Nephron (organoid): ENCODE results near the gene EDA.

Source experiments
- H3K27ac Mint-ChIP-seq, 3 experiments: 2 replicates each; pipeline ENCODE4 v1.8.0; 2020; ENCODE audit warnings: mixed read lengths in 3 of 3, mild to moderate bottlenecking in 2 of 3, moderate library complexity in 1 of 3
- H3K27me3 Mint-ChIP-seq: 2 replicates; pipeline ENCODE4 v1.8.0; 2021; ENCODE audit warnings: low read depth, mild to moderate bottlenecking, moderate library complexity, mixed read lengths
- H3K36me3 Mint-ChIP-seq: 2 replicates; pipeline ENCODE4 v1.8.0; 2020; ENCODE audit warnings: low read depth, mixed read lengths
- H3K4me1 Mint-ChIP-seq: 2 replicates; pipeline ENCODE4 v1.8.0; 2020; ENCODE audit warnings: mixed read lengths
- H3K4me3 Mint-ChIP-seq, 3 experiments: 2 replicates each; pipeline ENCODE4 v1.8.0; 2020; ENCODE audit warnings: mild to moderate bottlenecking in 3 of 3, mixed read lengths in 3 of 3, moderate library complexity in 2 of 3
- H3K9me3 Mint-ChIP-seq: 2 replicates; pipeline ENCODE4 v1.8.0; 2020; ENCODE audit warnings: mixed read lengths
- TF ChIP-seq, protein P1 (sequence below), 3 experiments: fragments of 200-600 bp; sonication (generic); IDR thresholded peaks; one replicate each; pipeline ENCODE4 v1.5.0; 2021; ENCODE audit warnings: antibody characterized with exemption in 3 of 3; ENCODE audit not compliant: unreplicated experiment in 3 of 3

The EDA gene

DNA sequence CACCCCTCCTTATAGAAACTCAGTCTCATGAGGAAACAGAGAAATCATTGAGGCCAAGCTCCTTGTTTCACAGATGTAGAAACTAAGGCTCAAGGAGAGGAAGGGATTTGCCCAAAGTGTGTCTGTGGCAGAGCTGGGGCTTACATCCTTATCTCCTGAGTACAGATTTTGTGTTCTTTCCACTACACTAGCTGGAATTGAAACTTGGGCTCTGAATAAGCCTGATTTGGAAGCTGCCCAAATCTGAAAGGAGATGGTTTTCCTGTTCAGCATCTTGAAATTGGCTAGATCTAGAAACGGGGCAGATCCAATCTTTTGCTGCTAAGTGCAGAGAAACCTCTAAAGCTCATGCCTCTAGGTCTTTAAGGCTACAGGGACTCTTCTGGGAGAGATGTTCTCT lies 409.6 kb downstream of the EDA start:
- TF ChIP-seq, protein P1, sequence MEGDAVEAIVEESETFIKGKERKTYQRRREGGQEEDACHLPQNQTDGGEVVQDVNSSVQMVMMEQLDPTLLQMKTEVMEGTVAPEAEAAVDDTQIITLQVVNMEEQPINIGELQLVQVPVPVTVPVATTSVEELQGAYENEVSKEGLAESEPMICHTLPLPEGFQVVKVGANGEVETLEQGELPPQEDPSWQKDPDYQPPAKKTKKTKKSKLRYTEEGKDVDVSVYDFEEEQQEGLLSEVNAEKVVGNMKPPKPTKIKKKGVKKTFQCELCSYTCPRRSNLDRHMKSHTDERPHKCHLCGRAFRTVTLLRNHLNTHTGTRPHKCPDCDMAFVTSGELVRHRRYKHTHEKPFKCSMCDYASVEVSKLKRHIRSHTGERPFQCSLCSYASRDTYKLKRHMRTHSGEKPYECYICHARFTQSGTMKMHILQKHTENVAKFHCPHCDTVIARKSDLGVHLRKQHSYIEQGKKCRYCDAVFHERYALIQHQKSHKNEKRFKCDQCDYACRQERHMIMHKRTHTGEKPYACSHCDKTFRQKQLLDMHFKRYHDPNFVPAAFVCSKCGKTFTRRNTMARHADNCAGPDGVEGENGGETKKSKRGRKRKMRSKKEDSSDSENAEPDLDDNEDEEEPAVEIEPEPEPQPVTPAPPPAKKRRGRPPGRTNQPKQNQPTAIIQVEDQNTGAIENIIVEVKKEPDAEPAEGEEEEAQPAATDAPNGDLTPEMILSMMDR (IDR thresholded peaks at IDR 0.05; ENCODE audit: unreplicated experiment in 3 of 3), result no peak
- Mint-ChIP-seq H3K27me3 (no peaks in the 10 kb centered on the region), H3K9me3 (peaks cover 2% of the 10 kb centered on the region), H3K27ac (peak overlapping the region in 1 of 3 experiments; percentile 49), H3K36me3 (no peaks in the 10 kb centered on the region), H3K4me3 (no peak overlapping the region), H3K4me1 (peaks cover 23% of the 10 kb centered on the region)

DNA sequence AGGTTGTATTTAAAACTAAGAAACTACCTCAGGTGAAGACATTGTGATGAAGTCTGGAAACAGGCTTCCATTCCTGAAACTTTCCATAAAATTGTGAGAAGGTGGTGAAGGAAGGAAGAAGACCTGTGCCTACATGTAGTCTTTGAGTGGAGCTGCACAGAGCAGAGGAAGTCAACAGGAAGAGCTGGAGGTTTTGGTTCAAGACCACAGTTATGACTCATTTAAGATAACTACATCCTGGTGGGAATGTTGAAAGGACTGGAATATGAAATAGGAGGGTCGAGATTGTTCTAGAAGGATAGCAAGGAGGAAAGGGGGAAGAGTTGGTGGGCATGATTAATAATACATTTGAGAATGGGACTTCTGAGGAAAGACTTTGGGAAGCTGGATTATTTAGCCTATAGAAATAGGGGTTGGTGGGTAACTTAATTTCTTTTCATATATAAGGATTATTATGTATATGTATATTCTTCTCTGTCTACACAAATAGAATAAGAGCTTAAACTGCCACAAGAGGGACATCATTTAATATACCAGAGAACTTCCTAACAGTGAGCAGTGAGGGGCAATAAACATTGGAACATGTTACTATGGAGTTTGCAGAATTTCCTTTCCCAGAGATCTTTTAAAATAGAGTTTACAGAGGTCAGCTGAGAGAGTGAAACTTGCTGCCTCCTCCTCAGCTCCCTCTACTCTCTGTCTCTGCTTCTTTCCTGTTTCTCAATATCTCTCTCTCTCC lies 410.4 kb downstream of the EDA start:
- Mint-ChIP-seq H3K27me3 (no peaks in the 10 kb centered on the region), H3K9me3 (peaks cover 2% of the 10 kb centered on the region), H3K27ac (peak overlapping the region in 1 of 3 experiments; percentile 49), H3K4me3 (no peak overlapping the region), H3K36me3 (no peaks in the 10 kb centered on the region), H3K4me1 (peaks cover 26% of the 10 kb centered on the region)
- TF ChIP-seq, protein P1 (IDR thresholded peaks at IDR 0.05; ENCODE audit: unreplicated experiment in 3 of 3), result no peak

DNA sequence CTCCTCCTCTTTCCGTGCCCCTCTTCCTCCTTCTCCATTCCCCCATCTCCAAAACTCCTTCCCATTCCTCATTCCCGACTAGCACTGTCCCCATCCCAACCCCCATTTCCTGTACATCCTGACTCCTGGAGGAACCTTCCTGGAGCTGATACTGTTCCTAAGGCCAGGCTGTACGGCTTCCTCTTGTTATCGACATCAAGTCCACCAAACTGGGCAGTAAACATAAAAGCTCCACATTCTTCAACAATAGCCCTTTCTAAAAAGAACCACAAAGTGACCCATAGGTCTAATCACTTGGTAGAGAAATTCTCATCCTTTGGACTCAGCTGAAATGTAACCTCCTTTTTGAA lies 410.9 kb downstream of the EDA start:
- Mint-ChIP-seq H3K9me3 (peaks cover 2% of the 10 kb centered on the region), H3K36me3 (no peaks in the 10 kb centered on the region), H3K4me3 (no peak overlapping the region), H3K27me3 (no peaks in the 10 kb centered on the region), H3K4me1 (peaks cover 26% of the 10 kb centered on the region), H3K27ac (no peak overlapping the region)
- TF ChIP-seq, protein P1 (IDR thresholded peaks at IDR 0.05; ENCODE audit: unreplicated experiment in 3 of 3), result no peak

DNA sequence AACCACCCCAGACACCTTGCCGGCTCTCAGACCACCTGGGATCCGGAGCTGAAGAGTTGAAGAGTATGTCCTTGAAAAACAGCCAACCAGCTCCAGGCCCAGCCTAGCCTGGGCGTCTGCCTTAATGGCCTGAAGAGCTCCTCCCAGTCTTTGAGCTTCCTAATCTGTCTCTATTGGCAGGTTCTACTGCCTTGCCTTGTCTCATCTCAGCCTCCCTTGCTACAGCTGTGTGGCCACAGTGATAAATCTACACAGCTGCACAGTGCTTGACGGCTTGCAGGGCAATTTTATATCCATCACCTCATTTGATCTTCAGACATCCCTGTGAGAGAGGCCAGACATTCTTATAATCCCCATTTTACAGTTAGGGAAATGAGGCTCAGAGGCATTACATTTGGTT lies 413.9 kb downstream of the EDA start:
- Mint-ChIP-seq H3K27ac (peak overlapping the region in 1 of 3 experiments; percentile 20), H3K9me3 (peaks cover 2% of the 10 kb centered on the region), H3K36me3 (no peaks in the 10 kb centered on the region), H3K27me3 (no peaks in the 10 kb centered on the region), H3K4me3 (no peak overlapping the region), H3K4me1 (peaks cover 27% of the 10 kb centered on the region)
- TF ChIP-seq, protein P1 (IDR thresholded peaks at IDR 0.05; ENCODE audit: unreplicated experiment in 3 of 3), result no peak

DNA sequence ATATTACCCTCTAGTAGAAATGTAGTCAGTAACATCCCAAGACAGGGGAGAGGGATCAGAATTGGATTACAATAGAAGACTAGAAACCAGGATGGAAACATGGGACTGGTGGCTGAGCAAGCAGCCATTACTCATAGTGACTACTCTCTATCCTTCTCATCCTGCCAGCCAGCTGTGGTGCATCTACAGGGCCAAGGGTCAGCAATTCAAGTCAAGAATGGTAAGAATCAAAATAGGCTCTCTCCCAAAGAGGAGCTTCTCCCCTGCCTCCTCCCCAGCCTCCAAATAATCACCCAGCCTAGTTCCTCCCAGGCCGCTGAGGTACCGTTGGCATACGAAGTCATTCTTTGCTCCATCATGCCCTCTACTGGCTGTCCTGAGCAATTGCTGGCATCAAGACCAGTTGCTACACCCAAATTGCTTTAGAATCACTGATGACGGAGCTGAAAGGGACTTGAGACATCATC lies 414.4 kb downstream of the EDA start:
- Mint-ChIP-seq H3K36me3 (no peaks in the 10 kb centered on the region), H3K27ac (peak overlapping the region in 2 of 3 experiments; percentile 20 to 46), H3K4me1 (peaks cover 25% of the 10 kb centered on the region), H3K4me3 (no peak overlapping the region), H3K27me3 (no peaks in the 10 kb centered on the region), H3K9me3 (peaks cover 2% of the 10 kb centered on the region)
- TF ChIP-seq, protein P1 (IDR thresholded peaks at IDR 0.05; ENCODE audit: unreplicated experiment in 3 of 3), result peak; percentile 56 to 66 (median 59)

DNA sequence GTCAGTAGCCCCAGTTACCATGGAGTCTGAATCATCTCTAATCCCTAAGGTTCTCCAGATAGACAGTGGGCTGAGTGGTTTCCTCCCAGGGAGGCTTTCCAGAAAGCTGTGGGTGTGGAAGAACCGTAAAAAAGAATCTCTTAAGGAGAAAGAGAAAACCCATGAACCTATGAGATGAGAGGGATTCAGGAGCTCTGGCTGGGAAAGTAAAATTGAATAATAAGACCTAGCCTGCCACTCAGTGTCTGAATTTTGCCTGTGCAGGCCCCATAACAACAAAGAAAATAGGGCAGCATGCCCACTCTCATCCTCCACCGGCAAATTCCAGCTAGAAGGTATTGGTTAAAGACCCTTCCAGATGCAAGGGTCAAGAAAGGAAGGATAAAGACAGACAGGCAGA lies 416.9 kb downstream of the EDA start:
- Mint-ChIP-seq H3K27me3 (peaks cover 4% of the 10 kb centered on the region), H3K36me3 (no peaks in the 10 kb centered on the region), H3K27ac (peak overlapping the region in 1 of 3 experiments; percentile 1), H3K4me3 (no peak overlapping the region), H3K9me3 (peaks cover 2% of the 10 kb centered on the region), H3K4me1 (peaks cover 15% of the 10 kb centered on the region)
- TF ChIP-seq, protein P1 (IDR thresholded peaks at IDR 0.05; ENCODE audit: unreplicated experiment in 3 of 3), result no peak
